HEK293 (cell line): ENCODE data around the gene SP7.

Source experiments
- CTCF ChIA-PET: fragments of 350-600 bp; formaldehyde crosslinking; extraction: SDS; loops from one replicate; lab custom pipeline; 2021; ENCODE audit warnings: antibody characterized with exemption; lab: Yijun Ruan, JAX
- POLR2A ChIA-PET: fragments of 300-600 bp; formaldehyde crosslinking; extraction: SDS; loops from one replicate; lab custom pipeline; 2020; ENCODE audit warnings: antibody characterized with exemption, inconsistent platforms; lab: Yijun Ruan, JAX
- H3K27ac ChIP-seq: fragments of 200-500 bp; sonication (Bioruptor generic); 2 replicates; pipeline ENCODE4 v1.5.1; 2014; ENCODE audit warnings: low read depth, low read length, control low read depth, inconsistent platforms; ENCODE audit errors: extremely low read depth
- H3K36me3 ChIP-seq, 2 experiments: fragments of 200-500 bp in 1 of 2; sonication (Bioruptor generic) in 1 of 2; 1 replicate in 1 of 2; 2 replicates in 1 of 2; pipeline ENCODE4 v1.5.1; 2014 to 2017; ENCODE audit warnings: inconsistent platforms in 2 of 2, low read length in 2 of 2; ENCODE audit not compliant: control insufficient read depth in 2 of 2, insufficient read depth in 1 of 2
- H3K4me1 ChIP-seq: fragments of 200-500 bp; sonication (Bioruptor generic); 2 replicates; pipeline ENCODE4 v1.5.1; 2014; ENCODE audit warnings: mild to moderate bottlenecking, low read length, inconsistent platforms; ENCODE audit not compliant: control insufficient read depth, insufficient read depth
- H3K4me3 ChIP-seq: 2 replicates; pipeline ENCODE4 v1.5.1; 2011; ENCODE audit warnings: low read depth, mild to moderate bottlenecking, control low read depth, low read length, moderate library complexity
- H3K9me3 ChIP-seq: fragments of 200-500 bp; sonication (Bioruptor generic); 2 replicates; pipeline ENCODE4 v1.5.1; 2014; ENCODE audit warnings: low read depth, low read length, inconsistent platforms; ENCODE audit not compliant: control insufficient read depth, insufficient read depth
- EGR2 ChIP-seq: fragments of 450-650 bp; formaldehyde crosslinking; IDR thresholded peaks from 2 replicates; pipeline ENCODE4 v1.5.1; 2016; ENCODE audit warnings: low read depth, missing biosample characterization, missing genetic modification characterization
- GLIS2 ChIP-seq: fragments of 450-650 bp; formaldehyde crosslinking; IDR thresholded peaks from 2 replicates; pipeline ENCODE4 v1.5.1; 2016; ENCODE audit warnings: missing biosample characterization, missing genetic modification characterization
- HOXA7 ChIP-seq: sonication (generic); formaldehyde crosslinking; IDR thresholded peaks from 2 replicates; pipeline ENCODE4 v1.8.1; 2022; ENCODE audit warnings: missing genetic modification reagents, borderline replicate concordance
- ZNF114 ChIP-seq: fragments of 450-650 bp; formaldehyde crosslinking; IDR thresholded peaks from 2 replicates; pipeline ENCODE4 v1.5.0; 2017; ENCODE audit warnings: missing biosample characterization, missing genetic modification characterization
- ZNF121 ChIP-seq: fragments of 450-650 bp; formaldehyde crosslinking; IDR thresholded peaks from 2 replicates; pipeline ENCODE4 v1.5.1; 2016; ENCODE audit warnings: missing biosample characterization, missing genetic modification characterization
- ZNF16 ChIP-seq: fragments of 450-650 bp; formaldehyde crosslinking; IDR thresholded peaks from 2 replicates; pipeline ENCODE4 v1.5.1; 2016; ENCODE audit warnings: low read depth, missing biosample characterization, missing genetic modification characterization
- ZNF174 ChIP-seq: fragments of 450-650 bp; formaldehyde crosslinking; IDR thresholded peaks from 2 replicates; pipeline ENCODE4 v1.5.0; 2017; ENCODE audit warnings: missing biosample characterization, mild to moderate bottlenecking, missing genetic modification characterization
- ZNF175 ChIP-seq: fragments of 450-650 bp; formaldehyde crosslinking; IDR thresholded peaks from 2 replicates; pipeline ENCODE4 v1.5.1; 2016; ENCODE audit warnings: missing biosample characterization, missing genetic modification characterization
- ZNF223 ChIP-seq: fragments of 450-650 bp; formaldehyde crosslinking; IDR thresholded peaks from 2 replicates; pipeline ENCODE4 v1.5.1; 2016; ENCODE audit warnings: missing biosample characterization, missing genetic modification characterization
- ZNF239 ChIP-seq: fragments of 450-650 bp; formaldehyde crosslinking; IDR thresholded peaks from 2 replicates; pipeline ENCODE4 v1.5.1; 2016; ENCODE audit warnings: missing biosample characterization, missing genetic modification characterization
- ZNF350 ChIP-seq: fragments of 450-650 bp; formaldehyde crosslinking; IDR thresholded peaks from 2 replicates; pipeline ENCODE4 v1.5.0; 2017; ENCODE audit warnings: missing biosample characterization, mild to moderate bottlenecking, missing genetic modification characterization
- ZNF548 ChIP-seq: fragments of 450-650 bp; formaldehyde crosslinking; IDR thresholded peaks from 2 replicates; pipeline ENCODE4 v1.5.1; 2016; ENCODE audit warnings: missing biosample characterization, missing genetic modification characterization
- ZNF621 ChIP-seq: fragments of 450-650 bp; formaldehyde crosslinking; IDR thresholded peaks from 2 replicates; pipeline ENCODE4 v1.5.1; 2017; ENCODE audit warnings: missing biosample characterization, missing genetic modification characterization
- ZNF792 ChIP-seq: fragments of 450-650 bp; formaldehyde crosslinking; IDR thresholded peaks from 2 replicates; pipeline ENCODE4 v1.5.1; 2016; ENCODE audit warnings: missing biosample characterization, missing genetic modification characterization
- TF ChIP-seq, protein P1 (sequence below): fragments of 450-650 bp; formaldehyde crosslinking; IDR thresholded peaks from 2 replicates; pipeline ENCODE4 v1.5.1; 2016; ENCODE audit warnings: missing biosample characterization, missing genetic modification characterization
- TF ChIP-seq, protein P2 (sequence below): fragments of 450-650 bp; formaldehyde crosslinking; IDR thresholded peaks from 2 replicates; pipeline ENCODE4; 2016; ENCODE audit warnings: missing biosample characterization, missing genetic modification characterization
- TF ChIP-seq, protein P3 (sequence below): fragments of 450-650 bp; formaldehyde crosslinking; IDR thresholded peaks from 2 replicates; pipeline ENCODE4 v1.5.1; 2017; ENCODE audit warnings: missing biosample characterization, missing genetic modification characterization
- TF ChIP-seq, protein P4 (sequence below): sonication (generic); formaldehyde crosslinking; IDR thresholded peaks from 2 replicates; pipeline ENCODE4 v1.8.1; 2022; ENCODE audit warnings: mild to moderate bottlenecking, moderate library complexity, missing genetic modification reagents

SP7 gene

DNA sequence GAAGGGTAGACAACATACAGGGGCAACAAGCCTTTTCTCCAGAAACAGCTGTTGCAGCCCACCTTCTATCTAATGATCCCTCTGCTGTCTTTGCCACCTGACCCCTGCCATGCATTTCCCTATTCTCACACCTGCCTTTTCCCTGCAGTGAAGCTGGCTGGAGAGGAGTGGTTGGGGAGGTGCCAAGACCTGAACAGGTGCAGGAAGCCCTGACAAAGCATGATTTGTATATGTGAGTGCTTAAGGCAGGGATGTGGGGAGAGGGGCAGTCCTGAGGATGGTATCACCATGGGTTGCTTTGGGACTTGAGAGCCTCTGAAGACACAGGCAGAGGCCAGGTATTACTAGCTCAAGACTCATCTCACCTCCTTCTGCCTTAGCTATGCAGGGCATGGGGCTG is 43.7 kb downstream of the SP7 start:
- POLR2A ChIA-PET: interaction anchor here (0.5 to 2.1 kb wide), 5 partner anchors 9 to 129 kb away, joined by 3 to 8 read pairs (median 3); partner anchors contain the start of gene AAAS
- Histone ChIP-seq H3K27ac (no peak overlapping the region), H3K4me1 (no peaks in the 10 kb centered on the region), H3K36me3 (peaks cover 43 to 80% of the 10 kb centered on the region in 2 experiments), H3K9me3 (no peaks in the 10 kb centered on the region), H3K4me3 (no peak overlapping the region)
- TF ChIP-seq ZNF174 (tag by site-specific recombination): no peak
- TF ChIP-seq ZNF114 (tag by site-specific recombination): no peak
- TF ChIP-seq, protein P1, sequence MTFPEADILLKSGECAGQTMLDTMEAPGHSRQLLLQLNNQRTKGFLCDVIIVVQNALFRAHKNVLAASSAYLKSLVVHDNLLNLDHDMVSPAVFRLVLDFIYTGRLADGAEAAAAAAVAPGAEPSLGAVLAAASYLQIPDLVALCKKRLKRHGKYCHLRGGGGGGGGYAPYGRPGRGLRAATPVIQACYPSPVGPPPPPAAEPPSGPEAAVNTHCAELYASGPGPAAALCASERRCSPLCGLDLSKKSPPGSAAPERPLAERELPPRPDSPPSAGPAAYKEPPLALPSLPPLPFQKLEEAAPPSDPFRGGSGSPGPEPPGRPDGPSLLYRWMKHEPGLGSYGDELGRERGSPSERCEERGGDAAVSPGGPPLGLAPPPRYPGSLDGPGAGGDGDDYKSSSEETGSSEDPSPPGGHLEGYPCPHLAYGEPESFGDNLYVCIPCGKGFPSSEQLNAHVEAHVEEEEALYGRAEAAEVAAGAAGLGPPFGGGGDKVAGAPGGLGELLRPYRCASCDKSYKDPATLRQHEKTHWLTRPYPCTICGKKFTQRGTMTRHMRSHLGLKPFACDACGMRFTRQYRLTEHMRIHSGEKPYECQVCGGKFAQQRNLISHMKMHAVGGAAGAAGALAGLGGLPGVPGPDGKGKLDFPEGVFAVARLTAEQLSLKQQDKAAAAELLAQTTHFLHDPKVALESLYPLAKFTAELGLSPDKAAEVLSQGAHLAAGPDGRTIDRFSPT (tag by site-specific recombination): peak; percentile 46; the same call in 1 of the 2 replicates
- CTCF ChIA-PET: interaction anchor here (1.2 to 3.7 kb wide), 3 partner anchors 29 to 133 kb away, joined by 3 to 24 read pairs (median 13); partner anchors contain the start of gene AAAS

DNA sequence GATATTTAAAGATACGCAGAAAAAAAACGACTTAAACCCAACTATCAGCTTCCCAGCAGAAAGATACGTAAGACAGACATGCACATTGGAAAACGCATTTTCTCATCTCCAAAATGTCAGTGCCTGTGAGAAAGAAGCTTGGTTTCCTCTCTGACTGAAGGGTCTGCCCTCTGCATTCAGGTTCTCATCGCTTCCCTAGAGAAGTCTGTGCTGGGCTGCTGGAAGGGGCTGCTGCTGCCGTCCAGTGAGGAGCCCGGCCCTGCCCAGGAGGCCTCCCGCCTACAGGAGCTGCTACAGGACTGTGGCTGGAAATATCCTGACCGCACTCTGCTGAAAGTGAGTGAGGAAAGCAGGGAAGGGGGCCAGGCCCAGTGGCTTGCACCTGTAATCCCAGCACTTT is 45.5 kb downstream of the SP7 start:
- Histone ChIP-seq H3K4me3 (no peak overlapping the region), H3K36me3 (peaks cover 41 to 83% of the 10 kb centered on the region in 2 experiments), H3K4me1 (no peaks in the 10 kb centered on the region), H3K9me3 (no peaks in the 10 kb centered on the region), H3K27ac (no peak overlapping the region)
- POLR2A ChIA-PET: interaction anchor here (1.0 to 1.6 kb wide), 3 partner anchors 9 to 70 kb away, joined by 3 to 7 read pairs (median 3); partner anchors contain the start of gene MYG1
- CTCF ChIA-PET: interaction anchor here (0.6 to 7.5 kb wide), 4 partner anchors 30 to 176 kb away, joined by 4 to 132 read pairs (median 8); partner anchors contain the start of gene AAAS
- no peak for TF ChIP-seq ZNF792
- no peak for TF ChIP-seq GLIS2 (tag by site-specific recombination)
- TF ChIP-seq ZNF121 (tag by site-specific recombination): no peak

DNA sequence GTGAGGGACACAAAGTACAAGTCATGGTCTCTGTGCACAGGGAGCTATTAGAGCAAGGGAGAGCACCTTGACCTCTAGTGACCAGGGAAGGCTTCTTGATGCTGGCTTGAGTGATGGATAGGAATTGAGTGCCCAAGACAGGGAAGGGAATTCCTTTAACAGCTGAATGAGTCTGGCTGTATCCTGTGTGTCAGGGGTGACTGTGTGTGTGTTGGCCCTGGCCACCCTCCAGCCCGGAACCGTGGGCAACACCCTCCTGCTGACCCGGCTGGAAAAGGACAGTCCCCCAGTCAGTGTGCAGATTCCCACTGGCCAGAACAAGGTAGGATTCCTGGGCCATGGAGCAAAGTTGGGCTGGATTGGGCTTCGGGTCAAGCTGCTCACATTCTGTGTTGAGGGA is 46.3 kb downstream of the SP7 start:
- no peak overlapping the region for H3K27ac ChIP-seq
- no peaks in the 10 kb centered on the region for H3K4me1 ChIP-seq
- POLR2A ChIA-PET: interaction anchor here (0.7 kb wide), 1 partner anchor 11 kb away, joined by 3 read pairs; no protein-coding TSS in a partner anchor
- TF ChIP-seq HOXA7 (CRISPR knock-in tag) (no peak), ZNF223 (no peak), ZNF350 (no peak), EGR2 (tag by site-specific recombination) (no peak), ZNF16 (tag by site-specific recombination) (no peak), ZNF175 (tag by site-specific recombination) (no peak), ZNF548 (no peak), ZNF621 (no peak), ZNF239 (no peak)
- TF ChIP-seq, protein P2, sequence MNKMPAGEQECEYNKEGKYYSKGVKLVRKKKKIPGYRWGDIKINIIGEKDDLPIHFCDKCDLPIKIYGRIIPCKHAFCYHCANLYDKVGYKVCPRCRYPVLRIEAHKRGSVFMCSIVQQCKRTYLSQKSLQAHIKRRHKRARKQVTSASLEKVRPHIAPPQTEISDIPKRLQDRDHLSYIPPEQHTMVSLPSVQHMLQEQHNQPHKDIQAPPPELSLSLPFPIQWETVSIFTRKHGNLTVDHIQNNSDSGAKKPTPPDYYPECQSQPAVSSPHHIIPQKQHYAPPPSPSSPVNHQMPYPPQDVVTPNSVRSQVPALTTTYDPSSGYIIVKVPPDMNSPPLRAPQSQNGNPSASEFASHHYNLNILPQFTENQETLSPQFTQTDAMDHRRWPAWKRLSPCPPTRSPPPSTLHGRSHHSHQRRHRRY (tag by site-specific recombination): no peak
- TF ChIP-seq, protein P3, sequence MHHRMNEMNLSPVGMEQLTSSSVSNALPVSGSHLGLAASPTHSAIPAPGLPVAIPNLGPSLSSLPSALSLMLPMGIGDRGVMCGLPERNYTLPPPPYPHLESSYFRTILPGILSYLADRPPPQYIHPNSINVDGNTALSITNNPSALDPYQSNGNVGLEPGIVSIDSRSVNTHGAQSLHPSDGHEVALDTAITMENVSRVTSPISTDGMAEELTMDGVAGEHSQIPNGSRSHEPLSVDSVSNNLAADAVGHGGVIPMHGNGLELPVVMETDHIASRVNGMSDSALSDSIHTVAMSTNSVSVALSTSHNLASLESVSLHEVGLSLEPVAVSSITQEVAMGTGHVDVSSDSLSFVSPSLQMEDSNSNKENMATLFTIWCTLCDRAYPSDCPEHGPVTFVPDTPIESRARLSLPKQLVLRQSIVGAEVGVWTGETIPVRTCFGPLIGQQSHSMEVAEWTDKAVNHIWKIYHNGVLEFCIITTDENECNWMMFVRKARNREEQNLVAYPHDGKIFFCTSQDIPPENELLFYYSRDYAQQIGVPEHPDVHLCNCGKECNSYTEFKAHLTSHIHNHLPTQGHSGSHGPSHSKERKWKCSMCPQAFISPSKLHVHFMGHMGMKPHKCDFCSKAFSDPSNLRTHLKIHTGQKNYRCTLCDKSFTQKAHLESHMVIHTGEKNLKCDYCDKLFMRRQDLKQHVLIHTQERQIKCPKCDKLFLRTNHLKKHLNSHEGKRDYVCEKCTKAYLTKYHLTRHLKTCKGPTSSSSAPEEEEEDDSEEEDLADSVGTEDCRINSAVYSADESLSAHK: no peak
- TF ChIP-seq, protein P4, sequence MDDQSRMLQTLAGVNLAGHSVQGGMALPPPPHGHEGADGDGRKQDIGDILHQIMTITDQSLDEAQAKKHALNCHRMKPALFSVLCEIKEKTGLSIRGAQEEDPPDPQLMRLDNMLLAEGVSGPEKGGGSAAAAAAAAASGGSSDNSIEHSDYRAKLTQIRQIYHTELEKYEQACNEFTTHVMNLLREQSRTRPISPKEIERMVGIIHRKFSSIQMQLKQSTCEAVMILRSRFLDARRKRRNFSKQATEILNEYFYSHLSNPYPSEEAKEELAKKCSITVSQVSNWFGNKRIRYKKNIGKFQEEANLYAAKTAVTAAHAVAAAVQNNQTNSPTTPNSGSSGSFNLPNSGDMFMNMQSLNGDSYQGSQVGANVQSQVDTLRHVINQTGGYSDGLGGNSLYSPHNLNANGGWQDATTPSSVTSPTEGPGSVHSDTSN: no peak
- CTCF ChIA-PET: interaction anchor here (0.7 to 7.5 kb wide), 5 partner anchors 31 to 131 kb away, joined by 3 to 132 read pairs (median 4); partner anchors contain the start of gene AAAS
- H3K4me3 ChIP-seq: no peak overlapping the region
- peaks cover 44 to 88% of the 10 kb centered on the region in 2 experiments for H3K36me3 ChIP-seq
- no peaks in the 10 kb centered on the region for H3K9me3 ChIP-seq
